Hematopoietic multipotent progenitor cell treated with erythropoietin and hydrocortisone succinate and interleukin-3 and kit ligand, for 17 days (in vitro differentiated cells): Measurements from ENCODE around the gene MCM5.
A peak's percentile ranks its signal among the peaks of the same experiment; 100 is the strongest.
"Not testable (repeated sequence)": the region's sequence is repeated elsewhere in the genome, so short reads cannot be mapped to it uniquely, and the experiment has no call there.

Experiments used
- DNase-seq: peaks from one replicate; pipeline ENCODE4 v3.0.0-alpha.2; 2015; ENCODE audit warnings: low spot score

The MCM5 gene

GRCh38 chr22:35379146-35379993, 20.6 kb upstream of the MCM5 start:
- DNase-seq = peak; percentile 17

- DNase-seq = peak; percentile 45
These were observed 19.9 kb upstream of the MCM5 start for GRCh38 chr22:35380013-35380412.

DNA sequence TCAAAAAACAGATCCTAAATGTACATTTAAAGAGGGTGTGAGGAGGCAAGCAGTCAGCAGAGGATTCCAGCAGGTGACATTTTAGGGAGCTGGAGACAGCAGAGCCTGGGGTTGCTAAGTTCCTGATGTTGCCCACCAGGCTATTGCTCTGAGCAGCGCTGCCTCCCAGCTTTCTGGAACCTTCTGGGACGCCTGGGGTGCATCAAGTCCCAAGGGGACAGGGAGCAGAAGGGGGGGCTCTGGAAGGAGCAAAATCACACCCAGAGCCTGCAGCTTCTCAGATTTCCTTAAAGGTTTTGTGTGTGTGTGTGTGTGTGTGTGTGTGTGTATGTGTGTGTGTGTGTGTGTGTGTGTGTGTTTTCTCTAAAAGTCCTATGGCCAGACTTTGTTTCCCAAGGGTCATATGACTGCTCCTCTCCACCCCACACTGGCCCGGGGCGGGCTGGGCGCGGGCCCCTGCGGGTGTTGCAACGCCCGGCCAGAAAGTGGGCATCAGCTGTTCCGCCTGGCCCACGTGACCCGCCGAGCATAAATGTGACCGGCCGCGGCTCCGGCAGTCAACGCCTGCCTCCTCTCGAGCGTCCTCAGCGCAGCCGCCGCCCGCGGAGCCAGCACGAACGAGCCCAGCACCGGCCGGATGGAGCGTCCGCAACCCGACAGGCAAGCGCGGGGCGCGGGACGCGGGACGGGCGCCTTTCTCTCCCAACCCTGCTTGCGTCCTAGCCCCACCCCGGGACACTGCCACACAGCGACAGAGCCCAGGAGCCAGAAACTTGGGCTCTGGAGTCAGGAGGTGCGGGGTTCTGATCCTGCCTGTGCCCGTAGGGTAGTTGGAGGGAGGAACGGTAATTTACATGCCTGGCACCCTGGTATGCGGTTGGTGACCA, 19.2 kb upstream of the MCM5 start, which contains the start of gene HMOX1:
Gene HMOX1, plus strand, starts transcription at position 560 of the 887 bp plus-strand sequence. Its CDS starts 78 bp downstream, at position 638.
- DNase-seq = peak; percentile 90

- DNase-seq = no peak
These were observed 18.4 kb upstream of the MCM5 start for GRCh38 chr22:35381424-35382009.

- DNase-seq = no peak
These were observed 16.3 kb upstream of the MCM5 start for GRCh38 chr22:35383679-35384071.

GRCh38 chr22:35384527-35384926, 15.4 kb upstream of the MCM5 start:
- DNase-seq = peak; percentile 44

DNA sequence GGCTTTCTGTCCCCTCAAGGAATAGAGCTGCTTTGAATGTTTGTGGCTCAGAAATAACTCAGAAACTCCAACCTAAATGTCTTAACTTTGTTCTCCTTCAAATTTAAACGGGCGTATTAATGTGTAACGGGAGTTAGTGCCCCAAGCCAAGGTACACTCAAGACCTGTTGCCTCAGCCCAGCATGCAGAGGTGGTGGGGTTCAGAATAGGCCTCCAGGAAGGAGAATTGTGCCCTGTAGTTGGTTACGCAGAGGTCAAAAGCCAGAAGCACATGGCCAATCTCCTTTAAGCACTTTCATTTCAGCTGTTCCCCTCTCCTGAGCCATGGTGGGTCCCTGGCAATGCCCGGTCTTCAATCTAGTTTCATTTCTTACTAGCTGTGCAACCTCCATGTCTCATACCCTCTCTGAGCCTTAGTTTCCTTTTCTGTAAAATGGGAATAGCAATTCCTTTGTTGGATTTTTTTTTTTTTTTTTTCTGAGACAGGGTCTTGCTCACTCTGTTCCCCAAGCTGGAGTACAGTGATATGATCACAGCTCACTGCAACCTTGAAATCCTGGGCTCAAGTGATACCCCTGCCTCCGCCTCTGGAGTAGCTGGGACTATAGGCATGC, 14.9 kb upstream of the MCM5 start:
- no peak for DNase-seq

- no peak for DNase-seq
These were observed 13.2 kb upstream of the MCM5 start for GRCh38 chr22:35386670-35387288.

GRCh38 chr22:35390933-35391332, 9.0 kb upstream of the MCM5 start:
- DNase-seq = no peak

DNA sequence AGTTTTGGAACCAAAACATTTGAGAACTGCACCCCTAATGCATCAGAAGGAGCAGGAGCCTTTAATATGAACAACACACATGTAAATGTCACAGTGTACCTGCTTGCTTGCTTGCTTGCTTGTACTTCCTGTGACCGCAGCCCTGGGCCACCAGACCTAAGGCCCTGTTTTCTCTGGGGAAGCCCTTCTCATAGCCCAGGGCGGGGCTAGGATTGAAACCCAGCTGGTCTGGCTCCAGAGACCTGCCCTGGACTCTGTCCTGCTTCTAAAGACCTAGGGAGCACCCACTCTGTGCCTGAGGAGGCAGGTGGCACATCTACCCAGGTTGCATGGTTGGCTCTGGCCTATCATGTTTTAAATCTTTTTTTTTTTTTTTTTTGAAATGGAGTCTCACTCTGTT, 7.6 kb upstream of the MCM5 start:
- no peak for DNase-seq

DNA sequence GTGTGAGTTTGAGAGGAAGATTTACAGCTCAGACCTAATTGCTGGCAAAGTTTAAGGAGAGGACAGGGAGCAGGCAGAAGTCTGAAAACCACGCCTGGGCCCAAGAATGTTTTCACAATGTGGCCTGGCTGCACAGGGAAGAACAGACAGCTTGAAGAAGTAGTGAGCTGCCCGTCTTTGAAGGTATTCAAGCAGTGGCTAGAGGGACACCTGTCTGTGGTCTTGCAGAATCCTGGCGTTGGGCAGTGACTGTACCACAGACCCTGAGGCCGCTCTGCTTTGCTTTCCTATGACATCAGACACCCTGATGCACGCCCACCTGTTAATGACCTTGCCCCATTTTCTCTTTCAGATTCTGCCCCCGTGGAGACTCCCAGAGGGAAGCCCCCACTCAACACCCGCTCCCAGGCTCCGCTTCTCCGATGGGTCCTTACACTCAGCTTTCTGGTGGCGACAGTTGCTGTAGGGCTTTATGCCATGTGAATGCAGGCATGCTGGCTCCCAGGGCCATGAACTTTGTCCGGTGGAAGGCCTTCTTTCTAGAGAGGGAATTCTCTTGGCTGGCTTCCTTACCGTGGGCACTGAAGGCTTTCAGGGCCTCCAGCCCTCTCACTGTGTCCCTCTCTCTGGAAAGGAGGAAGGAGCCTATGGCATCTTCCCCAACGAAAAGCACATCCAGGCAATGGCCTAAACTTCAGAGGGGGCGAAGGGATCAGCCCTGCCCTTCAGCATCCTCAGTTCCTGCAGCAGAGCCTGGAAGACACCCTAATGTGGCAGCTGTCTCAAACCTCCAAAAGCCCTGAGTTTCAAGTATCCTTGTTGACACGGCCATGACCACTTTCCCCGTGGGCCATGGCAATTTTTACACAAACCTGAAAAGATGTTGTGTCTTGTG, 6.6 kb upstream of the MCM5 start:
- no peak for DNase-seq

DNA sequence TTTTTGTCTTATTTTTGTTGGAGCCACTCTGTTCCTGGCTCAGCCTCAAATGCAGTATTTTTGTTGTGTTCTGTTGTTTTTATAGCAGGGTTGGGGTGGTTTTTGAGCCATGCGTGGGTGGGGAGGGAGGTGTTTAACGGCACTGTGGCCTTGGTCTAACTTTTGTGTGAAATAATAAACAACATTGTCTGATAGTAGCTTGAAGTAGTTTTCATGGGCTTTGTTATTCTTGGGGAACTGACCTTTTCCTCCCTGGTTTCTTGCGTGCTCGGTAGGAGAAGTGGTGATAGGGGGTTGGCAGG, 6.0 kb upstream of the MCM5 start:
- no peak for DNase-seq

- no peak for DNase-seq
These were observed 5.0 kb upstream of the MCM5 start for GRCh38 chr22:35394810-35395563.

- not testable (repeated sequence) for DNase-seq
These were observed 3.3 kb upstream of the MCM5 start for GRCh38 chr22:35396622-35397021.

GRCh38 chr22:35397095-35397904, 2.6 kb upstream of the MCM5 start:
- DNase-seq = no peak

DNA sequence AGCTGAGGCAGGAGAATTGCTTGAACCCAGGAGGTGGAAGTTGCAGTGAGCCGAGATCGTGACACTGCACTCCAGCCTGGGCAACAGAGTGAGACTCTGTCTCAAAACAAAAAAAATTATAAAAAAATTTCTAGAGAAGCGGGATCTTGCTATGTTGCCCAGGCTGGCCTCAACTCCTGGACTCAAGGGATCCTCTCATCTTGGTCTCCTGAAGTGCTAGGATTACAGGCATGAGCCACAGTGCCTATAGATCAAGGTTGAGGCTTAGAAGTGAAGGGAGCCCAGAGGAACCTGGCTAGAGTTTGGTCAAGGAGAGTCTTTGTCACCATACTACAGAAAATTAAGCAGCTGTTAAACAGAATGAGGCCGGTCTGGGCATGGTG, 1.4 kb upstream of the MCM5 start:
- DNase-seq = no peak

DNA sequence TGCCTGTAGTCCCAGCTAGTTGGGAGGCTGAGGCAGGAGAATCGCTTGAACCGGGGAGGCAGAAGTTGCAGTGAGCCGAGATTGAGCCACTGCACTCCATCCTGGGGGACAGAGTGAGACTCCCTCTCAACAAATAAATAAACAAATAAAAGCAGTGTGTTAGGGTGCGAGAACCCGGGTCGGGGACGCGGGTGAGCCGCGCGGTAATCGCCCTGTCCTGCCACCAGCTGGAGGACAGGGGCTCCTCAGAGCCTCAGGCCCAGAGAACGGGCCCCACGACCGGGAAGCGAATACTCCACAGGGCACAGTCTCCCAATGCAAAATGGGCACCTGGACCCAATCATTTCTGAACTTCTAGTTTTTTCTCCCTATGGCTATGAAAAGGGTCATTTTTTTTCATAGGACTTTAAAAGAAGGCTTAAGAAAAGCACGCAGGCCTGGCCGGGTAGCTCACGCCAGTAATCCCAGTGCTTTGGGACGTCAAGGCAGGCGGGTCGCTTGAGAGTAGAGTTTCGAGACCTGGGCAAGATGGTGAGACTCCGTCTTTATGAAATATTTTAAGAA, 744 bp upstream of the MCM5 start:
- DNase-seq = no peak

GRCh38 chr22:35400501-35400790, 506 bp downstream of the MCM5 start:
- DNase-seq = no peak

- no peak for DNase-seq
These were observed 1.9 kb downstream of the MCM5 start for GRCh38 chr22:35401863-35402262.
